GM18951 (cell line): ENCODE data around the gene RND3.

Experiments
- POLR2A ChIP-seq: IDR thresholded peaks from 4 replicates; pipeline ENCODE4 v1.6.1; 2011; ENCODE audit warnings: mild to moderate bottlenecking; ENCODE audit not compliant: insufficient read length, insufficient read depth; ENCODE audit errors: extremely low read depth
- in situ Hi-C: fragments of 300-500 bp; cut with MboI; formaldehyde crosslinking; loops from one replicate; pipeline ENCODE4 v1.12.0; 2022; ENCODE audit warnings: low sequenced_read_pairs, mixed read lengths, inconsistent platforms; ENCODE audit not compliant: unreplicated experiment

RND3 gene

GRCh38 chr2:150477347-150477746 is 10.1 kb downstream of the RND3 start:
- TF ChIP-seq POLR2A, result no peak
- in situ Hi-C loops, result no loop called here

GRCh38 chr2:150476809-150477302 is 10.6 kb downstream of the RND3 start:
- in situ Hi-C loops, result no loop called here
- TF ChIP-seq POLR2A, result no peak

- TF ChIP-seq POLR2A, result no peak
- in situ Hi-C loops, result no loop called here
Measured at GRCh38 chr2:150476286-150476685, 11.2 kb downstream of the RND3 start.

GRCh38 chr2:150475479-150476250 is 11.8 kb downstream of the RND3 start:
- in situ Hi-C loops, result no loop called here
- TF ChIP-seq POLR2A, result no peak

GRCh38 chr2:150474326-150475074 is 13.0 kb downstream of the RND3 start:
- in situ Hi-C loops, result no loop called here
- no peak for TF ChIP-seq POLR2A

- in situ Hi-C loops, result no loop called here
- no peak for TF ChIP-seq POLR2A
Measured at GRCh38 chr2:150473767-150474166, 13.7 kb downstream of the RND3 start.

- in situ Hi-C loops, result no loop called here
- TF ChIP-seq POLR2A, result no peak
Measured at GRCh38 chr2:150472511-150472899, 15.0 kb downstream of the RND3 start.

- in situ Hi-C loops, result no loop called here
- no peak for TF ChIP-seq POLR2A
Measured at GRCh38 chr2:150471813-150472510, 15.5 kb downstream of the RND3 start.

- in situ Hi-C loops, result no loop called here
- no peak for TF ChIP-seq POLR2A
Measured at GRCh38 chr2:150470435-150470834, 17.0 kb downstream of the RND3 start.

- no peak for TF ChIP-seq POLR2A
- in situ Hi-C loops, result no loop called here
Measured at GRCh38 chr2:150469706-150470274, 17.7 kb downstream of the RND3 start.

GRCh38 chr2:150468350-150468960 is 19.0 kb downstream of the RND3 start:
- in situ Hi-C loops, result no loop called here
- TF ChIP-seq POLR2A, result no peak

- TF ChIP-seq POLR2A, result no peak
- in situ Hi-C loops, result no loop called here
Measured at GRCh38 chr2:150467621-150467963, 19.9 kb downstream of the RND3 start.

GRCh38 chr2:150466741-150467620 is 20.5 kb downstream of the RND3 start:
- no peak for TF ChIP-seq POLR2A
- in situ Hi-C loops, result no loop called here
